HepG2 (cell line): Measurements from ENCODE around the gene GJA9. TPM values are rescaled to one million over a fixed set of nuclear protein-coding genes. Genes with fewer than 3 reads are reported as not detected.

Experiments
- ATAC-seq: fragments of 200-7000 bp; cut with Tn5 transposase; 3 replicates; pipeline ENCODE4 v1.9.1; 2020; ENCODE audit warnings: mild to moderate bottlenecking, moderate library complexity
- BruUV-seq: library from RNA; stranded (reverse); fragments of 400-500 nt; replicated peaks from 2 replicates; lab custom pipeline; 2021; lab: Mats Ljungman, UMichigan
- CTCF ChIA-PET: fragments of 300-600 bp; formaldehyde crosslinking; extraction: SDS; loops from one replicate; lab custom pipeline; 2021; ENCODE audit warnings: low total read pairs, inconsistent platforms, low intra/inter-chr PET ratio; lab: Yijun Ruan, JAX
- POLR2A ChIA-PET: fragments of 350-600 bp; sonication (Branson Sonifier 250); formaldehyde crosslinking; loops from one replicate; lab custom pipeline; 2020; ENCODE audit warnings: antibody characterized with exemption, inconsistent platforms; lab: Yijun Ruan, JAX
- DNase-seq: peaks from one replicate; pipeline ENCODE4 v3.0.0-alpha.2; 2015; ENCODE audit warnings: low spot score
- FAIRE-seq: peaks from 3 replicates; lab custom pipeline; 2011; peaks lifted over from hg19 to GRCh38; lab: Jason Lieb, UNC
- H2AFZ ChIP-seq: one replicate; pipeline ENCODE4 v1.6.1; 2011; ENCODE audit warnings: low read length, inconsistent platforms
- H3K27ac ChIP-seq: fragments of 300-600 bp; 3 replicates; pipeline ENCODE4 v1.8.0; 2011; ENCODE audit warnings: mixed run types, mild to moderate bottlenecking, mixed read lengths, low read length, inconsistent platforms; ENCODE audit not compliant: insufficient read depth; ENCODE audit errors: extremely low read length
- H3K27me3 ChIP-seq, 2 experiments: fragments of 200-600 bp in 1 of 2; 2 replicates in 1 of 2; 3 replicates in 1 of 2; pipeline versions ENCODE4 v1.6.0 to v1.8.0; 2011; ENCODE audit warnings: low read length in 2 of 2, mild to moderate bottlenecking in 2 of 2, moderate library complexity in 2 of 2, inconsistent platforms in 1 of 2; ENCODE audit not compliant: insufficient read depth in 2 of 2, control insufficient read depth in 1 of 2
- H3K36me3 ChIP-seq, 2 experiments: fragments of 200-600 bp in 1 of 2; replicated peaks in 1 of 2; 2 replicates in 1 of 2; 3 replicates in 1 of 2; pipeline versions ENCODE4 v1.5.1 to v1.8.0; 2011; ENCODE audit warnings: low read length in 2 of 2, inconsistent platforms in 1 of 2; ENCODE audit not compliant: insufficient read depth in 2 of 2, control insufficient read depth in 1 of 2
- H3K4me1 ChIP-seq: 2 replicates; pipeline ENCODE4 v1.5.1; 2012; ENCODE audit warnings: low read length, inconsistent platforms; ENCODE audit not compliant: insufficient read depth
- H3K4me2 ChIP-seq: 2 replicates; pipeline ENCODE4 v1.6.0; 2011; ENCODE audit warnings: low read depth, low read length, inconsistent platforms
- H3K4me3 ChIP-seq, 3 experiments: fragments of 200-600 bp in 1 of 3; sonication (generic), shearing (Covaris generic) in 1 of 3; replicated peaks in 1 of 3; 2 replicates each; pipeline ENCODE4 v1.5.1; 2011 to 2016; ENCODE audit warnings: low read length in 3 of 3, inconsistent platforms in 2 of 3, low read depth in 2 of 3, mild to moderate bottlenecking in 2 of 3, control low read depth in 1 of 3, mixed read lengths in 1 of 3; ENCODE audit not compliant: insufficient read depth in 1 of 3
- H3K79me2 ChIP-seq: one replicate; pipeline ENCODE4 v1.6.1; 2011; ENCODE audit warnings: low read length, inconsistent platforms; ENCODE audit not compliant: insufficient read depth
- H3K9ac ChIP-seq: 2 replicates; pipeline ENCODE4 v1.6.0; 2011; ENCODE audit warnings: mild to moderate bottlenecking, low read depth, low read length, inconsistent platforms; ENCODE audit not compliant: insufficient read depth
- H3K9me3 ChIP-seq: 2 replicates; pipeline ENCODE4 v1.5.1; 2012; ENCODE audit warnings: mild to moderate bottlenecking, low read length
- H4K20me1 ChIP-seq: 2 replicates; pipeline ENCODE4 v1.6.0; 2011; ENCODE audit warnings: inconsistent platforms, mild to moderate bottlenecking, low read length, moderate library complexity; ENCODE audit not compliant: insufficient read depth
- AFF4 ChIP-seq: sonication (generic); formaldehyde crosslinking; IDR thresholded peaks from 2 replicates; pipeline ENCODE4 v1.4.0; 2020; ENCODE audit warnings: missing genetic modification reagents
- CBFB ChIP-seq: sonication (generic); formaldehyde crosslinking; IDR thresholded peaks from 2 replicates; pipeline ENCODE4 v1.4.0; 2020; ENCODE audit warnings: missing genetic modification reagents
- HOXA5 ChIP-seq: sonication (generic); formaldehyde crosslinking; IDR thresholded peaks from 2 replicates; pipeline ENCODE4 v1.4.0; 2020; ENCODE audit warnings: missing genetic modification reagents
- KLF13 ChIP-seq: sonication (generic); formaldehyde crosslinking; IDR thresholded peaks from 2 replicates; pipeline ENCODE4 v1.4.0; 2020; ENCODE audit warnings: mild to moderate bottlenecking, missing genetic modification reagents
- RFX3 ChIP-seq: IDR thresholded peaks from 2 replicates; pipeline ENCODE4 v1.6.1; 2016; ENCODE audit warnings: missing biosample characterization, missing genetic modification reagents
- ZBTB46 ChIP-seq: sonication (generic); formaldehyde crosslinking; IDR thresholded peaks from 2 replicates; pipeline ENCODE4 v1.4.0; 2020; ENCODE audit warnings: mild to moderate bottlenecking, missing genetic modification reagents, borderline replicate concordance
- ZNF543 ChIP-seq: sonication (generic); formaldehyde crosslinking; IDR thresholded peaks from 2 replicates; pipeline ENCODE4 v1.4.0; 2020; ENCODE audit warnings: mild to moderate bottlenecking, missing genetic modification reagents
- ZNF724P ChIP-seq: sonication (generic); formaldehyde crosslinking; IDR thresholded peaks from 2 replicates; pipeline ENCODE4 v1.8.0; 2022; ENCODE audit warnings: missing genetic modification reagents, borderline replicate concordance
- ZNF749 ChIP-seq: sonication (generic); formaldehyde crosslinking; IDR thresholded peaks from 2 replicates; pipeline ENCODE4 v1.8.0; 2022; ENCODE audit warnings: mild to moderate bottlenecking, missing genetic modification reagents, moderate library complexity, borderline replicate concordance
- ZUFSP ChIP-seq: sonication (generic); formaldehyde crosslinking; IDR thresholded peaks from 2 replicates; pipeline ENCODE4 v1.9.0; 2021; ENCODE audit warnings: missing genetic modification reagents, mild to moderate bottlenecking, borderline replicate concordance
- WGBS: methylation state at CpG from one replicate; pipeline ENCODE4 v1.1.6; 2017; ENCODE audit warnings: low lambda C conversion rate; 5-methylcytosine and 5-hydroxymethylcytosine counted together
- in situ Hi-C: cut with HindIII; loops from 2 replicates; pipeline ENCODE4 v1.10.0; 2017; ENCODE audit warnings: low pct_unique_long_range_greater_than_20kb; ENCODE audit not compliant: extremely low pct_ligation_motif_present
- intact Hi-C: fragments of 100-400 bp; cut with micrococcal nuclease; formaldehyde crosslinking; loops from one replicate; pipeline ENCODE4 v1.10.0; 2022; ENCODE audit not compliant: unreplicated experiment
- polyA plus RNA-seq, 8 experiments: library from polyadenylated mRNA; depleted of rRNA in 3 of 8; stranded (reverse) in 7 of 8; unstranded in 1 of 8; fragments of >200 nt; fragmentation: Illumina TruSeq in 4 of 8; extraction: Trizol in 4 of 8; gene quantifications; 2 replicates each; pipeline versions ENCODE4 v1.2.1 to v1.2.3, GENCODE V29; 2011 to 2016; ENCODE audit warnings: low read depth in 4 of 8, missing spikeins in 1 of 8, mixed read lengths in 1 of 8; ENCODE audit not compliant: insufficient read depth in 1 of 8
- total RNA-seq, 5 experiments: library from RNA; depleted of rRNA; stranded (reverse); fragments of >200 nt; fragmentation: Illumina TruSeq; extraction: Trizol; gene quantifications; 2 replicates each; pipeline ENCODE4 v1.2.3, GENCODE V29; 2016; ENCODE audit warnings: low read depth in 1 of 5
- TF ChIP-seq, protein P1 (sequence below): sonication (generic); formaldehyde crosslinking; IDR thresholded peaks from 2 replicates; pipeline ENCODE4 v1.5.0; 2020; ENCODE audit warnings: mild to moderate bottlenecking, missing genetic modification reagents, moderate library complexity

Gene GJA9
- total and polyA plus RNA-seq, 2 of the 13 experiments (the other 11 are each of a cell fraction or from before 2014, with no cell fraction given), result 0.08 to 0.13 TPM

DNA sequence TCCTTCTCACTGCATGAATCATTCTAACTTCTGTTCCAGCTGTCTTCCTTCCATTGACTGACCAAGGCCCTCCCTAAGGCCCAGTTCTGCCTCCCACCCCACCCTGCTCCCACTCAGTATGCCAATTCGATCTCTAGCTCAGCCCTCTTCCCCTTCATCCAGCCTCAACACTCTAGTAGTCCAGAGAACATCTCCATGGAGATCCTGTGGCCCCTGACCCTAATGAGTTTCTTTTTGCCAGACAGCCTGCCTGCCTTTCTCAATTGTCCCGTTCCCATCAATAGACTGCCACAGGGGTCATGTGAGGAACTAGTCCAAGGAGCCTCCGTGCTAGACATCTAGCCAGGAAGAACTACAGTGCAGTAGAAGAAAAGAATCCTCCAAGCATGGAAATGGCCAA lies 48.2 kb downstream of the GJA9 start:
- FAIRE-seq, result no peak

More for the DNA sequence above, 48.2 kb downstream of the GJA9 start:
- Histone ChIP-seq H3K27me3 (peaks cover 0 to 24% of the 10 kb centered on the region in 2 experiments; a peak in 4 of 5 replicates), H3K79me2 (no peaks in the 10 kb centered on the region), H3K9ac (no peak overlapping the region)
- DNase-seq, result no peak
- 16% methylated on average over 3 of the region's 3 CpGs for WGBS
- no peak for TF ChIP-seq ZNF749 (CRISPR knock-in tag)
- no peak for TF ChIP-seq ZBTB46 (CRISPR knock-in tag)
- TF ChIP-seq AFF4 (CRISPR knock-in tag), result no peak
- no peak for TF ChIP-seq ZUFSP
- TF ChIP-seq RFX3 (CRISPR knock-in tag), result no peak
- no peak for TF ChIP-seq HOXA5 (CRISPR knock-in tag)
- no peak for TF ChIP-seq ZNF724P (CRISPR knock-in tag)
- TF ChIP-seq ZNF543 (CRISPR knock-in tag), result no peak
- no peak for TF ChIP-seq CBFB (CRISPR knock-in tag)
- TF ChIP-seq KLF13 (CRISPR knock-in tag), result no peak
- TF ChIP-seq, protein P1, sequence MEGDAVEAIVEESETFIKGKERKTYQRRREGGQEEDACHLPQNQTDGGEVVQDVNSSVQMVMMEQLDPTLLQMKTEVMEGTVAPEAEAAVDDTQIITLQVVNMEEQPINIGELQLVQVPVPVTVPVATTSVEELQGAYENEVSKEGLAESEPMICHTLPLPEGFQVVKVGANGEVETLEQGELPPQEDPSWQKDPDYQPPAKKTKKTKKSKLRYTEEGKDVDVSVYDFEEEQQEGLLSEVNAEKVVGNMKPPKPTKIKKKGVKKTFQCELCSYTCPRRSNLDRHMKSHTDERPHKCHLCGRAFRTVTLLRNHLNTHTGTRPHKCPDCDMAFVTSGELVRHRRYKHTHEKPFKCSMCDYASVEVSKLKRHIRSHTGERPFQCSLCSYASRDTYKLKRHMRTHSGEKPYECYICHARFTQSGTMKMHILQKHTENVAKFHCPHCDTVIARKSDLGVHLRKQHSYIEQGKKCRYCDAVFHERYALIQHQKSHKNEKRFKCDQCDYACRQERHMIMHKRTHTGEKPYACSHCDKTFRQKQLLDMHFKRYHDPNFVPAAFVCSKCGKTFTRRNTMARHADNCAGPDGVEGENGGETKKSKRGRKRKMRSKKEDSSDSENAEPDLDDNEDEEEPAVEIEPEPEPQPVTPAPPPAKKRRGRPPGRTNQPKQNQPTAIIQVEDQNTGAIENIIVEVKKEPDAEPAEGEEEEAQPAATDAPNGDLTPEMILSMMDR (CRISPR knock-in tag), result no peak
- TF ChIP-seq, all 625 proteins: peak for 0
- in situ Hi-C loops, result no loop called here
- no TSS peak for BruUV-seq
- Histone ChIP-seq H3K4me1 (no peaks in the 10 kb centered on the region), H3K36me3 (peaks cover 0 to 1% of the 10 kb centered on the region in 2 experiments; a peak in 2 of 5 replicates), H2AFZ (no peak overlapping the region), H4K20me1 (no peaks in the 10 kb centered on the region), H3K27ac (no peak overlapping the region), H3K9me3 (no peaks in the 10 kb centered on the region), H3K4me3 (no peak overlapping the region), H3K4me2 (no peak overlapping the region)
- intact Hi-C loops, result no loop called here
- ATAC-seq, result no peak
- POLR2A ChIA-PET, result no interaction called here
- CTCF ChIA-PET, result no interaction called here
